ENCODE results near the gene RNF223.

DNA sequence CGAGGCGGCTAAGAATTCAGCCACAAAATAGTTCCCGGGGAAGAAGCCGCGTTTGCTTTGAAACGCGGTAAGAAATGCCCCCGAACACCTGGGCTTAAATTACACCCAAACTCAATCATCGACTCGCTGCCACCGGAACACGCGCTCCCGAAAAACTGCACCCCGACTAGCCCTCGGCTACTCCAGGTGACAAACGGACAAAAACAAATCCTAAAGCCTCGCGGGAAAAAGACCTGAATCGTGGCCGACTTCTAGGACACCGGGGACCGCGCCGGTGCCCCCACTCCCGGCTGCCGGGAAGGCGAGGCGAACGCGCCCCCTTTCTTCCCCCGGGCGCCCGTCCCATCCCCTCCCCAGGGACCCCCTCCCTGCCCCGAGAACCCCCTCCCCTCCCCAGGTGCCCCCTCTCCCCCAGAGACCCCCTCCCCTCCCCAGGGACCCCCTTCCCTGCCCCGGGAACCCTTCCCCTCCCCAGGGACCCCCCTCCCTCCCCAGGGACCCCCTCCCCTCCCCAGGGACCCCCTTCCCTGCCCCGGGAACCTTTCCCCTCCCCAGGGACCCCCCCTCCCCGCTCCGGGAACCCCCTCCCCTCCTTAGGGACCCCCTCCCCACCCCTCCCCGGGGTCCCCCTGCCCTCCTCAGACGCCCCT lies 41.2 kb upstream of the RNF223 start:
- TF ChIP-seq CTCF (IDR thresholded peaks at IDR 0.05; ENCODE audit: extremely low read depth in 1 of 2, insufficient read depth in 1 of 2, low read depth in 1 of 2, low read length in 2 of 2) (no peak), POLR2A (IDR thresholded peaks at IDR 0.05; ENCODE audit: low read depth, low read length) (no peak)
